ENCODE measurements around the gene IRF6.

- TF ChIP-seq, protein P1, sequence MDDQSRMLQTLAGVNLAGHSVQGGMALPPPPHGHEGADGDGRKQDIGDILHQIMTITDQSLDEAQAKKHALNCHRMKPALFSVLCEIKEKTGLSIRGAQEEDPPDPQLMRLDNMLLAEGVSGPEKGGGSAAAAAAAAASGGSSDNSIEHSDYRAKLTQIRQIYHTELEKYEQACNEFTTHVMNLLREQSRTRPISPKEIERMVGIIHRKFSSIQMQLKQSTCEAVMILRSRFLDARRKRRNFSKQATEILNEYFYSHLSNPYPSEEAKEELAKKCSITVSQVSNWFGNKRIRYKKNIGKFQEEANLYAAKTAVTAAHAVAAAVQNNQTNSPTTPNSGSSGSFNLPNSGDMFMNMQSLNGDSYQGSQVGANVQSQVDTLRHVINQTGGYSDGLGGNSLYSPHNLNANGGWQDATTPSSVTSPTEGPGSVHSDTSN (IDR thresholded peaks at IDR 0.05) = no peak
- TF ChIP-seq NFIC (IDR thresholded peaks at IDR 0.05; ENCODE audit: borderline replicate concordance) = no peak
- no peak for TF ChIP-seq EZH2phosphoT487 (IDR thresholded peaks at IDR 0.05; ENCODE audit: borderline replicate concordance, low read depth)
- TF ChIP-seq SIN3A (IDR thresholded peaks at IDR 0.05; ENCODE audit: borderline replicate concordance, low read depth, low read length) = no peak
Measured at GRCh38 chr1:209759829-209760359, 46.0 kb downstream of the IRF6 start.
